CD4-positive, alpha-beta T cell treated with Interleukin-4 for 4 hours (primary cell): ENCODE data around the gene HDLBP.
A peak's percentile ranks its signal among the peaks of the same experiment; 100 is the strongest.

Experiments
- DNase-seq: peaks from one replicate; pipeline ENCODE4 v3.0.0-alpha.2; 2020

The HDLBP gene, protein sequence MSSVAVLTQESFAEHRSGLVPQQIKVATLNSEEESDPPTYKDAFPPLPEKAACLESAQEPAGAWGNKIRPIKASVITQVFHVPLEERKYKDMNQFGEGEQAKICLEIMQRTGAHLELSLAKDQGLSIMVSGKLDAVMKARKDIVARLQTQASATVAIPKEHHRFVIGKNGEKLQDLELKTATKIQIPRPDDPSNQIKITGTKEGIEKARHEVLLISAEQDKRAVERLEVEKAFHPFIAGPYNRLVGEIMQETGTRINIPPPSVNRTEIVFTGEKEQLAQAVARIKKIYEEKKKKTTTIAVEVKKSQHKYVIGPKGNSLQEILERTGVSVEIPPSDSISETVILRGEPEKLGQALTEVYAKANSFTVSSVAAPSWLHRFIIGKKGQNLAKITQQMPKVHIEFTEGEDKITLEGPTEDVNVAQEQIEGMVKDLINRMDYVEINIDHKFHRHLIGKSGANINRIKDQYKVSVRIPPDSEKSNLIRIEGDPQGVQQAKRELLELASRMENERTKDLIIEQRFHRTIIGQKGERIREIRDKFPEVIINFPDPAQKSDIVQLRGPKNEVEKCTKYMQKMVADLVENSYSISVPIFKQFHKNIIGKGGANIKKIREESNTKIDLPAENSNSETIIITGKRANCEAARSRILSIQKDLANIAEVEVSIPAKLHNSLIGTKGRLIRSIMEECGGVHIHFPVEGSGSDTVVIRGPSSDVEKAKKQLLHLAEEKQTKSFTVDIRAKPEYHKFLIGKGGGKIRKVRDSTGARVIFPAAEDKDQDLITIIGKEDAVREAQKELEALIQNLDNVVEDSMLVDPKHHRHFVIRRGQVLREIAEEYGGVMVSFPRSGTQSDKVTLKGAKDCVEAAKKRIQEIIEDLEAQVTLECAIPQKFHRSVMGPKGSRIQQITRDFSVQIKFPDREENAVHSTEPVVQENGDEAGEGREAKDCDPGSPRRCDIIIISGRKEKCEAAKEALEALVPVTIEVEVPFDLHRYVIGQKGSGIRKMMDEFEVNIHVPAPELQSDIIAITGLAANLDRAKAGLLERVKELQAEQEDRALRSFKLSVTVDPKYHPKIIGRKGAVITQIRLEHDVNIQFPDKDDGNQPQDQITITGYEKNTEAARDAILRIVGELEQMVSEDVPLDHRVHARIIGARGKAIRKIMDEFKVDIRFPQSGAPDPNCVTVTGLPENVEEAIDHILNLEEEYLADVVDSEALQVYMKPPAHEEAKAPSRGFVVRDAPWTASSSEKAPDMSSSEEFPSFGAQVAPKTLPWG (N-terminal part only)

DNA sequence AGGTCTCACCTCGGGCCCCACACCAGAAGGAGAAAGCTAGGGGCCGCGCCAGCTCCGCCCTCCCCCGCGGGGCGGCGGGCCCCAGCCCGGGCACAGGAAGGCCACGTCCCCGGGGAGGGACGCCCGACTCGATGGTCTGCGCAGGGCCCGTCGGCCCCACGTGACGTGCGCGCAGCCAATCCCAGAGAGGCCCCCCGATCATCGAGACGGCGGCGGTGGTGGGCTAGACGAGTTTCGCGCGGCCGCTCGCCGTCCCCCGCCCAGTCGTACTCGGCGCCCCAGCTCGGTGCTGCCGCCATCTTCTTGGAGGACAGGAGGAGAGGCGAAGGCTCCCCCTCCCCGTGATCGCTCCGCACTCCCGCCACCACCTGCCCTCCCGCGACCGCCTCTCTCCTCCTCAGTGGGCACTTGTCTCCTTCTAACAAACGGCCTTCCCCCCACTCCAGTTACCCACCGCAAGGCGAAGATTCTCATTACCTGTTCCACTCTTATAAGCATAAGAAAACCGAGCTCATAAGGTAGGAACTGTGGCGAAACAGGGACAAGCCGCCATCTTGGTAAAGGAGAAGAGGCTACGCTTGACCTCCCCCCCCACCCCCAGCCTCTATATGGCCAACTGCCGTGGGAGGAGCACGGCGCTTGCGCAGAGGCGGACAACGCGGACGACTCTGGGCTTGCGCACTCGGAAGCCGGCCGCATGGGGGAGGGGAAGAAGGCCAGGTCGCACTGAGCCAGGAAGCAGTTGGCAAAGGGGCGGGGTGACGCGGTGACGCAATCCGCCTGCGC lies at the start of gene HDLBP:
Gene HDLBP, minus strand, starts transcription at position 580 of the 786 bp plus-strand sequence. CDS start 48,803 bp downstream, outside the sequence.
- peak; percentile 99 for DNase-seq

DNA sequence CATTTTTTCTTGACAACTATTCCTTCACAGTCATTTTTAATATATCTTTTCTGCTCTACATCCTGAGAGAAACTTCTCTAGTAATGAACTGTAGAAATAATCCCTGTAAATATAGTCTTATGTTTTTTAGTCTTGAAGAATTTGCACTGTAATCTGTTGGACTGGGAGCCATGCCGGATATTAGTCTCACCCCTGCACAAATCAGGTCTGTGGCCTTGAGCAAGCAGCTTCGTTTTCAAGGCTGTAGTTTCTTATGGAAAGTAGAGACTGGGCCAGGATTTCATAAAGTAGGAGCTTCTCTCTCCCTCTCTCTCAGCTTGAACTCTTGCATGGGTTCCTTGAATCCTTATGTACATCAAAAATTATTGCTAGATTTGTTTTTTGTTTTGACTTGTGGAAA lies 49.3 kb upstream of the HDLBP start:
- no peak for DNase-seq

DNA sequence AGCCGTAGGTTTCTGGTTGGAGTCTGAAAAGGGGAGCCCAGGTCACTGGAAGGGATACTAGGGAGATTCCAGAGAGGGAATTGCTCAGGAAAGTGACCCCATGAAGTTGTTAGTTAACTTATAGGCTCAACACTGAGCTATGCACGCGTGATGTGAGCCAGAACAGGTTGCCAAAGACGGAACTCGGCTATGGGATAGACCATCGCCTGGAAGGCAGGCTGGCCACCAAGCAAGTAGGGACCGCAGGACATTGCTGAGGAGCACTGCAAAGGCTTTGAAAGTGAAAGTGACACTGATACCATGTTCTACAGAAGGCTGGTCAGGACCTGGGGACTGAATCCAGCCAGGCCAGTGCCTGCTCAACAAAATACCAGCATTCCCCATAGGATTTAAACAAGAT lies 48.0 kb upstream of the HDLBP start:
- no peak for DNase-seq

DNA sequence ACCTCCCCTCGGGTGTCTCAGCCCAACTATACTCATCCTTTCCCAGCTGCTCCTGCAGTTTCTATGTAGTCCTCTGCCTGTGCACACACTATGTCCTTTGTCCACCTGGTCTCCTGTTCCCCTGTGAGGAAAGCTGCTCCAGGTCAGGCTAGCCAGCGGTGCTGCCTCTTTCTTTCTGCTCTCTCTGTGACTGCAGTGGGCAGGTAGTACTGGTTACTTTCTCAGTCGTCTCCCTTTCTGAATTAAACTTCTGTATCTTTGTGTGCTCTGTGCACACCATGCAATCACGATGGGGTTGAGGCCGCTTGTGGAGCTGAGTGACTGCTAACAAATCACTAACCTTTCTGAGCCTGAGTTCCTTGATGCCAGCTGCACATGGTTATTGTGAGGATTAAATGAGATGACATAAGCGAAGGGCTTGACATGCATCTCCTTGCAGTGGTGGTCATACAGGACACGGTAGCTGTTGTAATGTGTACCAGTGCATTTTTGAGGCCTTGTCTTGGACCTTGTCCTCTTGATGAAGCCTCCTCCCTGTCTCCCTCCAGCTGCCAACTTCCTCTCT lies 44.1 kb upstream of the HDLBP start:
- DNase-seq: no peak

DNA sequence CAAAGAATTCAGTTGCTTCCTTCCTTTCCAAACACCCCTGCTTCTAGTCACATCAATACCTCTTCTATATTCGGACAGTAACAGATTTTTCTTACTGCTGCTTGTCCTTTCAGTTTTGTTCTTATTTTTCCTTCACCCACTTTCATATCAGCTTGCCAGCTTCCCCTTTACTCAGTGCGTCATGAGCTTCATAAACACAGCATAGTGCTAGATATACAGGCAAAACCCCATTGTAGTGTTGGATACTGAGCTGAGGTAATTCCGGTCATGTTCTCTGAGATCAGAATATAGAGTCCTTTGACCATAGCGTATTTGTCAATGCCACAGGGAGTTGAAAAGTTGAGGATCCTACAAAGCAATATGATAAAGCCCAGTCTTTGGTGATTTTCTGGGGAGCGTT lies 43.0 kb upstream of the HDLBP start:
- peak; percentile 10 for DNase-seq

DNA sequence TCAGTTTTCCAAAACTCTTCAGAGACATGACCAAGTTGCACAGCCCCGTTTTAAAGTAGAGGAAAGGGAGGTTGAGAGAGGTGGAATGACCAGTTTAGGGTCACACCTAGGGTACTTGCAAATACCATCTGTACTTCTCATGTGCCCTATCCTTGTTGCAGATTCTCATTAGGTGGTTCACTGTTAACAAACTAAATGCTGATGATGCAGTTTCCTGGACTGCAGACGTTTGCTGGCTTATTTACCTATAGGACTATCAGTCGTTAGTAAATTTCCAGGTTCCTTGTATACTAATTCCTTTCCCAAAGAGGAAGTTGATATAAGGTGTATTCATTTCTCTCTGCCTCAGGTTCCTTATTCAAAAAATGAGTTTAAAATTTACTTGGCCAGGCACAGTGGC lies 42.1 kb upstream of the HDLBP start:
- DNase-seq: no peak

DNA sequence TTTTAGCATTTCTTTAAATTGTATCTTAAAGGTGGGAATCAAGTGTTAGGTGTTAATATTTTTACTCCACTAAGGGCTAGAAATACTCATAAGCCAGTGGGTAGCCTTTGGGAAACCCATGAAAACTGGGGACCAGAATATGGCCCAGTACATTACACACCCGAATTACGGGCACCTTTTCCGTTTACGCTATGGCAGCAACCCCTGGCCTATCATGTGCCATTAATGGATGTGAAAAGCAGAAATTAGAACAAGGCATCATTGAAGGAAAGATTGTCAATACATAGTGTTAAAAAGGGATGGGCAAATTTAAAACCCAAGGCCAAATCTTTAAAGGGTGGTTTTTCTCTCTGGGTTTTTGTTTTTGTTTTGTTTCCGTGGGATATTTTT lies 41.4 kb upstream of the HDLBP start:
- DNase-seq: no peak

DNA sequence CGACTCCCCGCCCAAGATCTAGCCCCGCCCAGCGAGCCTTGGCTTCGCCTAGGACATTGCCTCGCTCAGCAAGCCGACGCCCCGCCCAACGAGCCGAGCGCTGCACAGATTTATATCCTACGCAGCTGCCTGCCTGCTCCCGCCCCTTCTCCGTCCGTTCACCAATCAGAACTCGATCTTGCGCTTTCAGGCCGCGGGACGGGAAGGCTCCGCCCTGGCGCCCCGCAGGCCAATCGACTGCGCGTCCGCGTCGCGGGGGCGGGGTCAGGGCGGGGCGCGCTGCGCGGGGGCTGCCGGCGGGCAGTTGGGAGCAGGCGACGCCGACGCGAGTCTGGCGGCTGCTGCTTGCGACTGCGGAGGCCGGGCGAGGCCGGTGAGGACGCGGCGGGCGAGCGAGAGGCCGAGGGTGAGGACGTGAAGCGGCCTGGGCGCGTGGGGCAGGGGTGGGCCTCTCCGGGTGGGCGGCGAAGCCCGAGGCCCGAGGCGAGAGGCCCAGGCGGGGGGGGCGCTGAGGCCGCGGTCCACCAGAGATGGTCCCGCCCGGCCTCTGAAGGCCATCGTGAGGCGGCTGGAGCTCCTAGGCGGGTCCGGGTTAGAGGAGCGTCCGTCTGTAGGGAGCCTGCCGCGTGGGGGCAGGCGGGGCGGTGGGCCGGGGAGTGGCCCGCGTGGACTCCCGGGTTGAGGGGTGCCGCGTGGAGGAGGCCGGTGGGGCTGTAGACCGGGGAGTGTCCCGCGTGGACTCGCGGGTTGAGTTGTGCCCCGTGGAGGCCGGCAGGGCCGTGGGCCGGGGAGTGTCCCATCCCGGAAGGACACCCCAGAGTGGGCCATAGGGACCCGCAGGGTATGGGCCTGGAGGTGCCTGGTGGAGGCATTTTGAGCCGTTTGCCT lies 40.8 kb upstream of the HDLBP start, which contains the start of gene FARP2:
Gene FARP2, plus strand, starts transcription at position 303 of the 888 bp plus-strand sequence. CDS start 16,823 bp downstream, outside the sequence.
- peak; percentile 97 for DNase-seq

DNA sequence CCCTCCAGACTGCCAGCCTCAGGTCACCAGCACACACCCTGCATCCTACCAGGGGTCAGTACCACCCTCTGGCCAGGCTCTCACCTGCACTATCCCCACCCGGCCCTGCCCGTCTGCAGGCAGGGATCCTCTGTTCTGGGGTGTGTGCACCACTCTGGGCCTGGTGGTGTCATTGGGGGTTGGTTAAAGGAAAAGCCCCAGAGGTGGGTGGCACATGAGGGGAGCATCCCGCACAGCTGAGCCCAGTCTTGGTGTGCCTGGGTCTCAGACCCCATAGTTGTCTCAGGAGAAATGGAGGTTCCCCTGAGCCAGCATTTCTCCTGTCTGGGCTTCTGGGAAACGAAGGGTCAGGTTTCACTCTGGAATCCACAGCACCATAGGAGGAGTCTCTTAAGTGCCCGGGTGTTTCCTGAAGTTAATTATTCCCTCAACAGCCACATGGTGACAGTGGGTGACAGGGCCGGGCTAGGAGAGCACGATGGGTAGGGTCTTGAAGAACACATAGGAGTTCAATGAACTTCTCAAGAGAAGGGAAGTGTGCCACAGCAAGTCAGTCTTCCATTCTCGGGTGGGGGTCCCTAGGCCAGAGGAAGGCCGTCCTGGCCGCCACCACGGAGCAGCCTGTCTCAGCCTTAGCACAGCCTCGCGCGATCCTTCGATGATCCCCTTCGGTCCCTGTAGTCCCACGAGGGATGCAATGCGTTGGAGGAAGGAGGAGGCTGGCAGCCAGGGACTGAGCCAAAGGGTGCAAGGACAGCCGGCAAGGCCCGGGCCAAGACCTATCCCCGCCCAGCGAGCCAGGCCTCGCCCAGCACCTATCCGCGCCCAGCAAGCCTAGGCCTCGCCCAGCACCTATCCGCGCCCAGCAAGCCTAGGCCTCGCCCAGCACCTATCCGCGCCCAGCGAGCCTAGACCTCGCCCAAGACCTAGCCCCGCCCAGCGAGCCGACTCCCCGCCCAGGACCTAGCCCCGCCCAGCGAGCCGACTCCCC lies 39.5 kb upstream of the HDLBP start:
- peak; percentile 75 for DNase-seq

DNA sequence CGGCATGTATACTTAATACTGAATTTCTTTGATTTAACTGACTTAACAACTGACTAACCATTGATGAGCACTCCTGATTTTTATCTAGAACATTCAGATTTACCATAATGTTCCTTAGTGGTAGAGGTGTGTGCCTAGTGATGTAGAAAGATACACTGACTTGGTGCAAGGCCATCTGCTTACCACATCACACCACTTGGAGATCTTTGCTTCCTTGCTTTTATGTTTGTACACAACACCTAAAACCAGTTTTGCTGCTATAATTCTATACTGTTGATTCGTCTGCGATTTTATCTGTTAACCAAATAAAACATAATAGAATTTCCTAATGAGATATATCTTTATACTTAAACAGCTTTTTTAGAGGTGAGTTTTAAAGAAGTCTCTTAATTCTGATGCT lies 36.8 kb upstream of the HDLBP start:
- no peak for DNase-seq

DNA sequence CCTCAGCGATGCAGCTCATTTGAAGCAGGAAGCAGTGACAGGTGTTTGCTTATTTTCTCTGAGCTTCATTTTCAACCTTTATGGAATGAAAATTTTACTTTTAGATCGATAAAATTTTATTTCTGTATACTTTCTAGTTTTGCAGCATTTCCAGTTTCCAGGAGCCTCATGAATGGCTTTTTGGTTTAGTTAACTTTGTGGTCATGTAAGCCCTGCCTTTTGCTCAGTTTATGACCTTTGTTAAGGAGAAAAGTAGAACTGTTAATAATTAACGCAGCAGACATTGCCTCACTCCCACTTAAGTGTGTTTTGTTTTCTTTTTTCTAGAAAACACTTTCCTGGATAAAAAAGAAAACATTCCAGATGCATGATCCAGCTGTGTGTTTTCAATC lies 36.2 kb upstream of the HDLBP start:
- DNase-seq: no peak

DNA sequence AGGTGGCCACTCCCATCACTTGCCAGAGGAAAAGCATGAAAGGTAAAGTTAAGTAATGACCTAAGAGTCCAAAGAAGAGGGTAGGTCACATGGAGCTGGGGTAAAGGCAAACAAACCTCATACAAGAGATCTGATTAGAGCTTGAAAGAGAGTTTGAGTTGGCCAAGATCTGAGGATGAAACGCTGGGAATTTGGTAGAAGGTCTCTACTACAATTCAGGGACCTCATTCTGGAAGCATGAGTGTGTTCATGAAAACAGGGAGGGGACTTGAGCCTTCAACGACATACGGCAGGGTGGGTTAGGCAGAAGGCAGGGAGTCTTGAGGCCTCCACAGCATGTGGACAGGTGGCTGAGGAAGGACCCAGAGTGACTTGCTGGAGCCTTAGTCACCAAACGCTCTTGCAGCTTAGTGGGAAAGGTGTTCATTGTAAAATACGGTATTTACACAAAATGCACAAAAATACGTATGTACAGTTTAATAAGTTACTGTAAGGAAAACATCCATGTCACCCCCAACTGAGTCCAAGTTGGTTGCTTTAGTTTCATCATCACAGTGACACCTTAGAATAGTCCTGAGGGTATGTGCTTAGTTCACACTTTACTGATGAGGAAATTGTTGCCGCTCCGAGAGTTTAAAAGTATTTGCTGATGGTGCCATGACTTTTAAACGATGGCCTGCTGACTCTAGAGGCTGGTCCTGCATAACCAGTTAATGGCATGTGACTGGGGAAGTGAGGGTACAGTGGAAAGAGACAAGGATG lies 35.6 kb upstream of the HDLBP start:
- no peak for DNase-seq

DNA sequence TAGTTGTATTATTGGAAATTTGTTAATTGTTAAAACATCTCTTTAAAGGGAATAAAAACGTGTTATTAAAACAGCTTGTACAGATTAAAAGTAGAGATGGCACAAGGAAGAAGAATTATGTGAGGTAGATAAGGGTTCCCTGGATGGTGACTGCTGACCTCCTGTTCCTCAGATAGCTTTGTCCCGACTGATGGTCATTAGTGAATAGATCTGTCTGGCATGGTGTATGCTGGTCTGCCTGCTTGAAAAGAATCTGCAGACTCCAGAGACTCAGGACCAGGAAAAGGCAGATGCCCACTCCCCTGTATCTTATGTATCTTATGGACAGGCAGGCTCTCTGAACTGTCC lies 35.0 kb upstream of the HDLBP start:
- DNase-seq: no peak

DNA sequence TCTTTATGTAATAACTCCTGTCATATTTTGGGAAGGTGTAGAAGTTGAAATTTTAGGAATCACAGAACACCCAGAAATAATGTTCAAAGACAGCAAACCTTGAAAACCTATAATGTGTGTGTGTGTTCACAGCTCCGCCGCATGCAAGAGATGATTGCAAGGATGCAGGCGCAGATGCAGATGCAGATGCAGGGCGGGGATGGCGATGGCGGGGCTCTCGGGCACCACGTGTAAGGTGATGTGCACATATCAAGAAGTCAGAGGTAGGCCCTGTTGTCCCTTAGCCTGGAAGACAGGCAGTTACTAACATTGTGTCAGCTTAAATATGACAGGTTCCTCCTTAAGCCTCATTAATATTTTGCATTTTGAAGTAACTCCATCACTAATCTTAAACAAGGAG lies 34.5 kb upstream of the HDLBP start:
- no peak for DNase-seq

DNA sequence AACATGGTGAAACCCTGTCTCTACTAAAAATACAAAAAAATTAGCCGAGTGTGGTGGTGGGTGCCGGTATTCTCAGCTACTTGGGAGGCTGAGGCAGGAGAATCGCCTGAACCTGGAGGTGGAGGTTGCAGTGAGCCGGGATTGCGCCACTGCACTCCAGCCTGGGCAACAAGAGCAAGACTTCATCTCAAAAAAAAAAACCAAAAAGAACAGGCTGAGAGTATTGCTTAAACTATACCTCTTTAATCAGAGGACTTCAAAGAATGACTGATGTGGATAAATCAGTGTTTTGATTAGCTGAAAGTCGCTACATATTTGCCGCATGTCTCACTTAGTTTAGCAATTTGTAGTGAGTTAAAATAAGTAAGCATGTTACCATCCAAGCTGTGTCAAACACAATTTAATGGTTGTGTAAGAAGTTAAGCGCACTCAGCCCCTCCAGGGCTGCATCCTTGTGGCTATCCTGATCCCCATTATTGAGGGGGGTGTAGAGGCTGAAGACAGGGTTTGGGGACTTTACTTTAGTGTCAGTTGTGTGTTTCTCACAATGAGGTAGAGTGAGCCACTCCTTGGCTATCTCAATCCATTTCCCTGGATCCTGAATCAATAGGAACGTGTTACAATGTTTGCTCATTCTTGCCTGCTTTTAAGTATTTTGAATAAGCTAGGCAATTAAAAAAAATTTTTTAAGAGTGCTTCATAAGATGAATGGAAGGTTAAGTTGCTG lies 29.6 kb upstream of the HDLBP start:
- no peak for DNase-seq

DNA sequence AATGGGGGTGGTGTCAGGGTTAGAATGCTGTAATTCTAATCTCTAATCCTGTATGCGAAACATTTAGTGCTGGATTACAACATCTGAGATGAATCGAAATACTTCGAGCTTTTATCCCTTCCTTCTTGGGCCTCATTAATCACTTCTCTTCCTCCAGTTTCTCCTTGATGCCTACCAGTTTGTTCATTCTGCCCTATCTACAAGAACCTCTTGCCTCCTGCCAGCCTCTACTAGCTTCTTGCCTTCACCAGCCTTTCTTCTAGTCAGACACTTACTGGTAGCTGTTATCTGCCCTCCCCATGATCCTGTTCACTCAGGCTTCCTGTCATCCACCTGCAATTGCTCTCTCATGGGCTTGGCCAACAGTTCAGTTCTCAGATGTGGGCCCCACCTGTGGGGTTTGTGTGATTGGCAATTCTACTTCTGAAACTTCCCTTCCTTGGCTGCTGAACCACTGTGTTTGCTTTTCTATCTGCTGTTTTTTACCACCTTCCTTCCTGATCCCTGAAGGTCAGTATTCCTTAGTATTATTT lies 25.2 kb upstream of the HDLBP start:
- DNase-seq: no peak

DNA sequence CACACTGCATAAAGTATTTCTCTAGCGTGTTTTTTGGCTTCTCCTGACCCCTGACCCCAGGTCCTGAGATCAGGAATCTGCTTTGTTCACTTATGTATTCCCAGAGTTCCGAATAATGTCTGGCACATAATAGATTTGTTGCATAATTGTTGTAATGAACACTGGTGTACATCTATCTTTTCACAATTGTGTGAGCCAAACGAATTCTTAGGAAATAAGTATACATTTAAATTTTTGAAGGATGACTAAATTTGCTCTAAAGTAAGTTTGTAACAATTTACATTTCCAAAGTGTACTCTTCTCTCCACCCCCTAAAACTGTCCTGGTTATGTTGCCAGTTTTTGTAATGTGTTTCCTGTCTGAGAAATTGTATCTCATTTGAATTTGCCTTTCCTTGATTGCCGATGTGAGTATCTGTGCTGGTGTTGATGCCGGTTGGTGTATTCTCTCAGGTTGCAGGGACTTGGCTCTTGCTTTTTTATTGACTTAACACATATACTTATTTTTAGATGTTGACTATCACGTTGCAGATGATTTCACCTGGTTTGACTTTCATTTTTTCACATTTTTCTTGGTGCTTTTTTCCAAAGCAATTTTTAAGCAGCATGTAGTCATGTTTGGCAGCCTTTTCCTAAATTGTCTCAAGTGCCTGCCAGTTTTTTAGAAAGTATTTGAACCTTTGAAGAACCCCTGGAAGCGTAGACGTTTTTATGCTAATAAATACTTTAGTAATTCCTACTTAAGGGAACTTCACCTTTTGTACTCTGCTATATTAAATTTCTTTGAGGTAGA lies 24.6 kb upstream of the HDLBP start:
- no peak for DNase-seq
